Measurements from ENCODE around the gene ACR. TPM values are rescaled to one million over a fixed set of nuclear protein-coding genes. Genes with fewer than 3 reads are reported as not detected.

ACR gene
- total RNA-seq, 1 experiment from 2014 or later, result 0.21 TPM

DNA sequence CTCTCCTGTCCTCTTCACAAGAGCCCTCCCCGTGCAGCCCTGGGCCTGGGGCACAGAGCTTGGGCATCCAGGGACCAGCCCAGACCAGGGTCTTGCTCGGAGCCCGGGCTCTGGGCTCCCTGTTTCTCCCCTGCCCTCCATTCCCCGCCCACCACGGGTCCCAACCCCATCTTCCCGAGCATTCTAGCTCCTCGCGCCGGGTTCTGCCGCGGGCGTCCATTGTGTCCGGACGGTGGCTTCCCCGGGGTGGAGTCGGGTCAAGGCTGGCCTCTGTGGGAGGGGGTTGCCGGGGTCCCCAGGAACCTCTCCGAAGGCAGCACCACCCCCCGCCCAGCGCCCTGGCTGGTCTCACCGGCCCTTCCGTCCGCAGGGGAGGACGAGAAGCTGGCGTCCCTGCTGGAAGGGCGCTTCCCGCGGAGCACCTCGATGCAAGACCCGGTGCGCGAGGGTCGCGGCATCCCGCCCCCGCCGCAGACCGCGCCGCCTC is 18.1 kb upstream of the ACR start:
- Histone ChIP-seq H3K4me1 (ENCODE audit: control insufficient read depth, insufficient read depth, low read length) (no peaks in the 10 kb centered on the region), H3K27me3 (ENCODE audit: control insufficient read depth, insufficient read depth, low read length) (no peaks in the 10 kb centered on the region), H3K9me3 (ENCODE audit: control insufficient read depth, insufficient read depth, low read depth, low read length) (no peaks in the 10 kb centered on the region), H3K4me3 (ENCODE audit: low read depth in 2 of 2, low read length in 2 of 2) (no peak overlapping the region), H3K36me3 (ENCODE audit: control insufficient read depth, insufficient read depth, low read length) (no peaks in the 10 kb centered on the region), H3K27ac (ENCODE audit: low read length) (no peak overlapping the region)
- CTCF ChIA-PET, result no interaction called here
- DNase-seq (ENCODE audit: low read depth, low spot score) (no peak), ATAC-seq (no peak)
- no TSS peak for BruUV-seq (replicated peaks)
- intact Hi-C loops (cut with micrococcal nuclease; ENCODE audit: unreplicated experiment) (no loop called here), in situ Hi-C loops (cut with HindIII; ENCODE audit: low pct_unique_long_range_greater_than_20kb, low sequenced_read_pairs) (no loop called here)
- POLR2A ChIA-PET, result no interaction called here
- TF ChIP-seq, protein P1, sequence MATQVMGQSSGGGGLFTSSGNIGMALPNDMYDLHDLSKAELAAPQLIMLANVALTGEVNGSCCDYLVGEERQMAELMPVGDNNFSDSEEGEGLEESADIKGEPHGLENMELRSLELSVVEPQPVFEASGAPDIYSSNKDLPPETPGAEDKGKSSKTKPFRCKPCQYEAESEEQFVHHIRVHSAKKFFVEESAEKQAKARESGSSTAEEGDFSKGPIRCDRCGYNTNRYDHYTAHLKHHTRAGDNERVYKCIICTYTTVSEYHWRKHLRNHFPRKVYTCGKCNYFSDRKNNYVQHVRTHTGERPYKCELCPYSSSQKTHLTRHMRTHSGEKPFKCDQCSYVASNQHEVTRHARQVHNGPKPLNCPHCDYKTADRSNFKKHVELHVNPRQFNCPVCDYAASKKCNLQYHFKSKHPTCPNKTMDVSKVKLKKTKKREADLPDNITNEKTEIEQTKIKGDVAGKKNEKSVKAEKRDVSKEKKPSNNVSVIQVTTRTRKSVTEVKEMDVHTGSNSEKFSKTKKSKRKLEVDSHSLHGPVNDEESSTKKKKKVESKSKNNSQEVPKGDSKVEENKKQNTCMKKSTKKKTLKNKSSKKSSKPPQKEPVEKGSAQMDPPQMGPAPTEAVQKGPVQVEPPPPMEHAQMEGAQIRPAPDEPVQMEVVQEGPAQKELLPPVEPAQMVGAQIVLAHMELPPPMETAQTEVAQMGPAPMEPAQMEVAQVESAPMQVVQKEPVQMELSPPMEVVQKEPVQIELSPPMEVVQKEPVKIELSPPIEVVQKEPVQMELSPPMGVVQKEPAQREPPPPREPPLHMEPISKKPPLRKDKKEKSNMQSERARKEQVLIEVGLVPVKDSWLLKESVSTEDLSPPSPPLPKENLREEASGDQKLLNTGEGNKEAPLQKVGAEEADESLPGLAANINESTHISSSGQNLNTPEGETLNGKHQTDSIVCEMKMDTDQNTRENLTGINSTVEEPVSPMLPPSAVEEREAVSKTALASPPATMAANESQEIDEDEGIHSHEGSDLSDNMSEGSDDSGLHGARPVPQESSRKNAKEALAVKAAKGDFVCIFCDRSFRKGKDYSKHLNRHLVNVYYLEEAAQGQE (IDR thresholded peaks at IDR 0.05; ENCODE audit: insufficient read depth in 1 of 2, low read depth in 2 of 2, low read length in 1 of 2), result no peak

DNA sequence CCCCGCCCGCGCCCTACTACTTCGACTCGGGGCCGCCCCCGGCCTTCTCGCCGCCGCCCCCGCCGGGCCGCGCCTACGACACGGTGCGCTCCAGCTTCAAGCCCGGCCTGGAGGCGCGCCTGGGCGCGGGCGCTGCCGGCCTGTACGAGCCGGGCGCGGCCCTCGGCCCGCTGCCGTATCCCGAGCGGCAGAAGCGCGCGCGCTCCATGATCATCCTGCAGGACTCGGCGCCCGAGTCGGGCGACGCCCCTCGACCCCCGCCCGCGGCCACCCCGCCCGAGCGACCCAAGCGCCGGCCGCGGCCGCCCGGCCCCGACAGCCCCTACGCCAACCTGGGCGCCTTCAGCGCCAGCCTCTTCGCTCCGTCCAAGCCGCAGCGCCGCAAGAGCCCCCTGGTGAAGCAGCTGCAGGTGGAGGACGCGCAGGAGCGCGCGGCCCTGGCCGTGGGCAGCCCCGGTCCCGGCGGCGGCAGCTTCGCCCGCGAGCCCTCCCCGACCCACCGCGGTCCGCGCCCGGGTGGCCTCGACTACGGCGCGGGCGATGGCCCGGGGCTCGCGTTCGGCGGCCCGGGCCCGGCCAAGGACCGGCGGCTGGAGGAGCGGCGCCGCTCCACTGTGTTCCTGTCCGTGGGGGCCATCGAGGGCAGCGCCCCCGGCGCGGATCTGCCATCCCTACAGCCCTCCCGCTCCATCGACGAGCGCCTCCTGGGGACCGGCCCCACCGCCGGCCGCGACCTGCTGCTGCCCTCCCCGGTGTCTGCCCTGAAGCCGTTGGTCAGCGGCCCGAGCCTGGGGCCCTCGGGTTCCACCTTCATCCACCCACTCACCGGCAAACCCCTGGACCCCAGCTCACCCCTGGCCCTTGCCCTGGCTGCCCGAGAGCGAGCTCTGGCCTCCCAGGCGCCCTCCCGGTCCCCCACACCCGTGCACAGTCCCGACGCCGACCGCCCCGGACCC is 17.4 kb upstream of the ACR start:
- ATAC-seq (no peak), DNase-seq (ENCODE audit: low read depth, low spot score) (no peak)
- Histone ChIP-seq H3K9me3 (ENCODE audit: control insufficient read depth, insufficient read depth, low read depth, low read length) (no peaks in the 10 kb centered on the region), H3K27me3 (ENCODE audit: control insufficient read depth, insufficient read depth, low read length) (no peaks in the 10 kb centered on the region), H3K36me3 (ENCODE audit: control insufficient read depth, insufficient read depth, low read length) (no peaks in the 10 kb centered on the region), H3K4me3 (ENCODE audit: low read depth in 2 of 2, low read length in 2 of 2) (no peak overlapping the region), H3K4me1 (ENCODE audit: control insufficient read depth, insufficient read depth, low read length) (no peaks in the 10 kb centered on the region), H3K27ac (ENCODE audit: low read length) (no peak overlapping the region)
- ChIA-PET POLR2A (no interaction called here), CTCF (no interaction called here)
- TF ChIP-seq, protein P2, sequence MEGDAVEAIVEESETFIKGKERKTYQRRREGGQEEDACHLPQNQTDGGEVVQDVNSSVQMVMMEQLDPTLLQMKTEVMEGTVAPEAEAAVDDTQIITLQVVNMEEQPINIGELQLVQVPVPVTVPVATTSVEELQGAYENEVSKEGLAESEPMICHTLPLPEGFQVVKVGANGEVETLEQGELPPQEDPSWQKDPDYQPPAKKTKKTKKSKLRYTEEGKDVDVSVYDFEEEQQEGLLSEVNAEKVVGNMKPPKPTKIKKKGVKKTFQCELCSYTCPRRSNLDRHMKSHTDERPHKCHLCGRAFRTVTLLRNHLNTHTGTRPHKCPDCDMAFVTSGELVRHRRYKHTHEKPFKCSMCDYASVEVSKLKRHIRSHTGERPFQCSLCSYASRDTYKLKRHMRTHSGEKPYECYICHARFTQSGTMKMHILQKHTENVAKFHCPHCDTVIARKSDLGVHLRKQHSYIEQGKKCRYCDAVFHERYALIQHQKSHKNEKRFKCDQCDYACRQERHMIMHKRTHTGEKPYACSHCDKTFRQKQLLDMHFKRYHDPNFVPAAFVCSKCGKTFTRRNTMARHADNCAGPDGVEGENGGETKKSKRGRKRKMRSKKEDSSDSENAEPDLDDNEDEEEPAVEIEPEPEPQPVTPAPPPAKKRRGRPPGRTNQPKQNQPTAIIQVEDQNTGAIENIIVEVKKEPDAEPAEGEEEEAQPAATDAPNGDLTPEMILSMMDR (IDR thresholded peaks at IDR 0.05), result no peak
- TF ChIP-seq POLR2AphosphoS5 (IDR thresholded peaks at IDR 0.05; ENCODE audit: low read depth, low read length) (no peak), SIN3A (IDR thresholded peaks at IDR 0.05; ENCODE audit: borderline replicate concordance, insufficient read depth, low read depth, low read length) (no peak), TCF7L2 (IDR thresholded peaks at IDR 0.05; ENCODE audit: low read depth, low read length) (no peak)
- TF ChIP-seq, protein P1 (IDR thresholded peaks at IDR 0.05; ENCODE audit: insufficient read depth in 1 of 2, low read depth in 2 of 2, low read length in 1 of 2), result no peak
- no TSS peak for BruUV-seq (replicated peaks)
- intact Hi-C loops (cut with micrococcal nuclease; ENCODE audit: unreplicated experiment), result no loop called here
- in situ Hi-C loops (cut with HindIII; ENCODE audit: low pct_unique_long_range_greater_than_20kb, low sequenced_read_pairs), result no loop called here

All from Panc1 (cell line).